ENCODE results near the gene BANP.

- TF ChIP-seq CTCF (IDR thresholded peaks at IDR 0.05) (no peak), POLR2A (IDR thresholded peaks at IDR 0.05) (no peak)
Measured at GRCh38 chr16:87924811-87925670, 26.2 kb upstream of the BANP start.
